EH (cell line): ENCODE measurements around the gene DCDC2B.
A peak's percentile ranks its signal among the peaks of the same experiment; 100 is the strongest.
"Not testable (repeated sequence)": the region's sequence is repeated elsewhere in the genome, so short reads cannot be mapped to it uniquely, and the experiment has no call there.

ENCODE experiments used
- DNase-seq: peaks from one replicate; pipeline ENCODE4 v3.0.0-alpha.2; 2015; ENCODE audit warnings: low read depth

Gene DCDC2B

GRCh38 chr1:32208891-32209328, at the start of gene DCDC2B:
TSS of gene DCDC2B (plus strand) at chr1:32209089. CDS start at chr1:32209094, 5 bp downstream.
- DNase-seq: peak; percentile 50

GRCh38 chr1:32159189-32159588, 49.7 kb upstream of the DCDC2B start:
- DNase-seq: no peak

GRCh38 chr1:32163405-32163804, 45.5 kb upstream of the DCDC2B start:
- no peak for DNase-seq

GRCh38 chr1:32165633-32166032, 43.3 kb upstream of the DCDC2B start:
- DNase-seq: not testable (repeated sequence)

- DNase-seq: no peak
Observed at GRCh38 chr1:32170991-32171390, 37.9 kb upstream of the DCDC2B start.

- peak; percentile 40 for DNase-seq
Observed at GRCh38 chr1:32172621-32173245, 36.2 kb upstream of the DCDC2B start.

GRCh38 chr1:32178380-32179192, 30.3 kb upstream of the DCDC2B start:
- no peak for DNase-seq

- DNase-seq: no peak
Observed at GRCh38 chr1:32179193-32179442, 29.8 kb upstream of the DCDC2B start.

GRCh38 chr1:32179443-32180185, 29.3 kb upstream of the DCDC2B start, which contains the start of gene TXLNA:
TSS of gene TXLNA (plus strand) at chr1:32179675. CDS start at chr1:32180346, 671 bp downstream.
- DNase-seq: peak; percentile 93

- DNase-seq: peak; percentile 79
Observed at GRCh38 chr1:32180186-32181060, 28.5 kb upstream of the DCDC2B start.

- no peak for DNase-seq
Observed at GRCh38 chr1:32181065-32181464, 27.8 kb upstream of the DCDC2B start.

GRCh38 chr1:32181563-32181962, 27.3 kb upstream of the DCDC2B start:
- DNase-seq: no peak

- DNase-seq: no peak
Observed at GRCh38 chr1:32182060-32182459, 26.8 kb upstream of the DCDC2B start.

- DNase-seq: no peak
Observed at GRCh38 chr1:32184650-32185049, 24.2 kb upstream of the DCDC2B start.

GRCh38 chr1:32186077-32186476, 22.8 kb upstream of the DCDC2B start:
- DNase-seq: no peak

GRCh38 chr1:32186491-32186890, 22.4 kb upstream of the DCDC2B start:
- no peak for DNase-seq

GRCh38 chr1:32187850-32188249, 21.0 kb upstream of the DCDC2B start:
- no peak for DNase-seq

- DNase-seq: no peak
Observed at GRCh38 chr1:32192220-32192948, 16.5 kb upstream of the DCDC2B start.

GRCh38 chr1:32194984-32195383, 13.9 kb upstream of the DCDC2B start:
- DNase-seq: no peak

- DNase-seq: no peak
Observed at GRCh38 chr1:32195531-32195930, 13.4 kb upstream of the DCDC2B start.
